Measurements from ENCODE around the gene PRRG4. TPM values are rescaled to one million over a fixed set of nuclear protein-coding genes. Genes with fewer than 3 reads are reported as not detected.
A peak's percentile ranks its signal among the peaks of the same experiment; 100 is the strongest.
"Not testable (repeated sequence)": the region's sequence is repeated elsewhere in the genome, so short reads cannot be mapped to it uniquely, and the experiment has no call there.

The PRRG4 gene
- 1 to 10 TPM; 6.0 to 6.3 (median 6.2) TPM for polyA plus RNA-seq (ENCODE audit: insufficient read length in 3 of 3)

DNA sequence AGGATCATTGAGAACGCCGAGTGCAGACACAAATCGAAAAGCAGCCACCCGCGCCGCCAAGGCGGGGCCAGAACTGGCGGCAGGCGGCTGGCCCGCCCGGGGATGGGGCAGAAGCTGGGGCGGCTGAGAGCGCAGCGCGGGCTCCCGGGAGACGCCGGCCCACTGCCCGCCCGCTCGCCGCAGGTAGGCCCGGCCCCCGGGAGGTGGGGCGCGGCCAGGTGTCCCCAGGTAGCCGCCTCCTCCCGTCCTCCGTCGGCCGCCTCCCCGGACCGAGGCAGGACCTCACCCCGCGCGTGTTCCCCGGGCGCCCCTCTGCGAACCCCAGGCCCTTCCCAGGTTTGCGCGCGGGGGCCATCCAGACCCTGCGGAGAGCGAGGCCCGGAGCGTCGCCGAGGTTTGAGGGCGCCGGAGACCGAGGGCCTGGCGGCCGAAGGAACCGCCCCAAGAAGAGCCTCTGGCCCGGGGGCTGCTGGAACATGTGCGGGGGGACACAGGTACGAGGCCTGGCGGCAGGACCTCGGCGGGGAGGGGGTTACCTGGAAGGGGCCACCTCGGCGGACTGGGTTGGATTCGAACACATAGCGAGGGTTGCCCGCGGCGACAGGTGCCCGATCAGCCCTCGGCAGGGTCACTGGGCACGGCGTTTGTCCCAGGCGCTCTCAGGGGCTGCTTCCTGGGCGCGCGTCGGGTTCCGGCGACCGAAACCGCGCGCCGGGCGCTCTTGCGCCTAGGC lies at the start of gene PRRG4:
PRRG4 (plus strand) TSS at position 248 of the 733 bp plus-strand sequence. CDS start 603 bp downstream, outside the sequence.
- DNase-seq (ENCODE audit: low read depth in 3 of 3, low spot score in 2 of 3): peak in 1 of 3 donors; percentile 25

DNA sequence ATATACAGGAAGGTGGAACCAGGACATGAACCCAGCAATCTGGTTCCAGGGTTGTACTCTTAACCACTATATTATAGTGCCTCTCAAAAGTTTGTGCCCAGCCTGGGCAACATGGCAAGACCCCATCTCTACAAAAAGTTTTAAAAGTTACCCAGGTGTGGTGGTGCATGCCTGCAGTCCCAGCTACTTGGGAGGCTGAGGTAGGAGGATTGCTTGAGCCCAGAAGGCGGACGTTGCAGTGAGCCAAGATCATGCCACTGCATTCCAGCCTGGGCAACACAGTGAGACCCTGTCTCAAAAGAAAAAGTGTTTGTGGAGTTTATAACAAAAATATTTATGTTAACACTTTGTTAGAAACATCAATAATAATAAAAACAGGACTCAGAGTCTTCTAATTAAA lies 48.9 kb upstream of the PRRG4 start:
- DNase-seq (ENCODE audit: low read depth in 3 of 3, low spot score in 2 of 3): not testable (repeated sequence)

DNA sequence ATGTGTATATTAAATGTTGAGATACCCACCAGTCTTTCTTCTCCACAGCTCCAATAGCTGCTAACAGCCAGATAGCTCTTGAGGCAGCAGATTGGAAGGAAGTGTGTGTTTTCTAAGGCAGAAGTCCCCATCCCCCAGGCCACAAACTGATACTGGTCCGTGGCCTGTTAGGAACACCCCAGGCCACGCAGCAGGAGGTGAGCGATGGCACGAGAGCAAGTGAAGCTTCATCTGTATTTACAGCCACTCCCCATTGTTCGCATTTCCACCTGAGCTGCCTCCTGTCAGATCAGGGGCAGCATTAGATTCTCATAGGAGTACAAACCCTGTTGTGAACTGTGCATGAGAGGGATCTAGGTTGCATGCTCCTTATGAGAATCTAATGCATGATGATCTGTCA lies 48.0 kb upstream of the PRRG4 start:
- no peak for DNase-seq (ENCODE audit: low read depth in 3 of 3, low spot score in 2 of 3)

DNA sequence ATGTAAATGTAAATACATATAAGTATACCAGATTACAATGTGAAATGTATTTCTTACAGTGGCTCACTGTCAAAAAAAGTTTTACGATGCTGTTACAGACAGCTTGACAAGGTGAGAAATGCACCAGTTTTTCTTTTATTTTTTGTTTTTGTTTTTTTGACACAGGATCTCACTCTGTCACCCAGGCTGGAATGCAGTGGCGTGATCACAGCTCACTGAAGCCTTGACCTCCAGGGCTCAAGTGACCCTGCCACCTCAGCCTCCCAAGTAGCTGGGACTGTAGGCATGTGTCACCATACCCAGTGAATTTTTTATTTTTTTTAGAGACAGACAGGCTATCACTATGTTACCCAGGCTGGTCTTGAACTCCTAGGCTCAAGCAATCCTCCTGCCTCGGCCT lies 44.5 kb upstream of the PRRG4 start:
- DNase-seq (ENCODE audit: low read depth in 3 of 3, low spot score in 2 of 3): no peak

DNA sequence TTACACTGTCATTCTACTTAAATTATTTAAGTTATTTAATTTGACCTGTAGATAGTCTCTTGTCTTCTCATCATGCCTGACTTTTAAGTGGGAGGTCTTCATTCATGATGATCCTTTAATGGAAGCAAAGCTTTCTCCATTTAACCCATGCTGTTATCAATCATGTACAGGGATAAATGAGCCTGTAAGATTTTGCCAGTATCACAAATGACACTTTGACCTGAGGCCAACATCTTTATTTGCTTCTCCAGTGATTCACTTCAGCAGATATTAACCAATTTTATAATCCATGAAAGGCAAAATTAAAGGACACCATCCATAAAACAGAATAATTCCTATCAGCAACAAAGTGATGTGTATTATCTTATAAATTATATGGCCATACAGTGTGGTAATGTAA lies 42.9 kb upstream of the PRRG4 start:
- no peak for DNase-seq (ENCODE audit: low read depth in 3 of 3, low spot score in 2 of 3)

DNA sequence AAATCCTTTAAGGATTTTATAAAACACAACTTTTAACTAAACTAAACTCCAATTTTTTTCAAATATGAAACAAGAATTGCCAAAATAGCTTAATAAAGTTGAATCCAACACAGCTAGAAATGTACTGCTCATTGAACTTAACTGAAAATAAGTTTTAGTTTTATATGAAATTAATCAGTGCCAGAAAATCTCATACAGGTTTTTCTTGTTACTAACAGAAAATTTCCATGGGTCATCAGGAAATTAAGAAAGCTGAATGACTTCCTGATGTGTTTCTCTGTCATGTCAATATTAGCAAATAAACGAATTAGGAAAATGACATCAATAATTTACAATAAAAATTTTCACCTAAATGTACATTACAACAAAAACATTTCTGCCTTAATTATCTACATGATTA lies 38.8 kb upstream of the PRRG4 start:
- DNase-seq (ENCODE audit: low read depth in 3 of 3, low spot score in 2 of 3): no peak

DNA sequence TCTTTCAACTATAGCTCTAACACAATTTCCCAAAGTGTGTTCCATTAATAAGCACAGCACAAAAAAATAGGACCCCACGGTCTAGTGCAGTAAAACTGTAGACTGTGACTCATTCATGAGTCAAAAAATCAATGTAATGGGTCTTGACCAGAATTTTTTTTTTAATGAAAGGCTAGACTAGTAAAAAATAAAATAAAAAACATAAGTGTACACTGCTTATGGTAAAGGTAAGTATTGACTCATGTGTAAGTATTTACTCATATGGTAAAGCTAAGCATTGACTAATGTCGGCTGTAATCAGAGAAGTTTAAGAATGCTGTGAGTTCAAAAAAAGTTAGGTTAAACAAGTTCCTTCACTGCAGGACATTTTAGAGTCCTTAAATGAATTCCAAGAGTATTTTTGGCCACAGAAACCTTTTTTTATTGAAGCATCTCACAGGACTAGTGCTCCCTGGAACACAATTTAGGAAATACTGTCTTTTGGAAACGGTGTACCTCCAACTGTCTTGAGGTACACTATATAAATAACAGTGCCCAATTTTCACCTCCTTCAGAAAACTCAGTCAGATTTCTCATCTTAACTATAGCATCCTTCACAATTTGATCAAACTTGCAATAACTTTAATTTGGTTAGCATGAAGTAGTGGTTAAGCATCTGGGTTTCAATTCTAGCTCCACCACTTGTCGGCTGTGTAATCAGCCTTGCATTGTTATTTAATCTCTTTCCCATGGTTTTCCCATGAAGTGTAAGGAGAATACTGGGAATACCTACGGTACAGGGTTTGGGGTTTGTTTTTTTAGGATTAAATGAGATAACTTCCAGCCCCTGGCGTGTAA lies 37.4 kb upstream of the PRRG4 start:
- DNase-seq (ENCODE audit: low read depth in 3 of 3, low spot score in 2 of 3): no peak

DNA sequence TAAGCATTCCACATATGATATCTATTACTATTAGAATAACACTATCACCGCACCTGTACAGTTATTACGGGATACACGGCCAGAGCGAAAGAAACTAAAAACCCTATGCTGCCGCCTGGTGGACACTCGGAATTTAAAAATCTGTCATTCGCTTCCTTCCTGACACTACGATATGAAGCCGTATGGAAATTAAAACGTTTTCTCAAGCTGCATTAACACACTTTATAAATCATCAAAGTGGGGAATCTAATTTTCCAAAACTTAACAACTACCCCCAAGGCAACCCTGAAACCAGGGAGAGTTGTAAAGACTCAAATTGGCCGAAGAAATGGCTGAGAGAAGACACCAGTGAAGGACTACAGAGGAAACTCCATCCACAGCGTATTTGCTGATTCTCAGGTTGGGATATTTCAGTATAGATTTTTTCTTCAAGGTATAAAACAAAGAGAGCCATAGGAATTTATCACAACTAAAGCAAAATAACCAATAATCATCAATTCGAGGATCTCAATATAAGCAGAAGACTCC lies 36.7 kb upstream of the PRRG4 start:
- peak; percentile 44 to 57 (median 47) for DNase-seq (ENCODE audit: low read depth in 3 of 3, low spot score in 2 of 3)

DNA sequence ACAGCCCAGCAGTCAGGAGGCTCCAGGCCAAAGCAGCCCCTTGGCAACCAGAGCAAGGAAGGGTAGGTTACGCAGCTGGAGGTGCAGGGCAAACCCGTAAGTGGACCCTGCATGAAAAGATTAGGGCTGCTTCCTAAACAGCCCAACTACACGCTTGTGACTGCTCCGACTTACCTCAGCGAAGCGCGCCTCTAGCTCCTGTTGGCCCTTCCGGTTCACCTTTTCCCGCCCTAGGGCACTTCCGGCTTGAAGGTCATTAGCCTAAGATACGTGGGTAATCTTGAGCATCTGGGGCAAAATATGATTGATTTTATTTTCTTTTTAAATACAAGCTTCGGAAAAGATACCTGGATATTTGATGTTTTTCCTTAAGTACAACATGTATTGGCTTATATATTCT lies 35.3 kb upstream of the PRRG4 start, which contains the start of gene CCDC73:
CCDC73 (minus strand) TSS at position 224 of the 400 bp plus-strand sequence. CDS start 34,419 bp downstream, outside the sequence.
- no peak for DNase-seq (ENCODE audit: low read depth in 3 of 3, low spot score in 2 of 3)

DNA sequence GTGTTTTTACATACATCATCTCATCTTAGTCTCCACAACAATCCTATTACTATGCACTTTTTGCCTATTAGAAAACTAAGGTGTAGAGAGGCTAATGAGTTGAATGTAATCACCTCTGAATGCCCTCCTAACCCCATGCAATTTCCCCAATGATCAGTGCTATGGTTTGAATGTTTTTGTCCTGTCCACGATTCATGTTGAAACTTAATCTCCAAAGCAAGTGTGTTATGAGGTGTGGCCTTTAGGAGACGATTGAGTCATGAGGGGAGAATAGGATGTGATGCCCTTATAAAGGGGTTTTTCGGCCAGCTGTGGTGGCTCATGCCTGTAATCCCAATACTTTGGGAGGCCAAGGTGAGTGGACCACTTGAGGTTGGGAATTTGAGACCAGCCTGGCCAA lies 33.3 kb upstream of the PRRG4 start:
- no peak for DNase-seq (ENCODE audit: low read depth in 3 of 3, low spot score in 2 of 3)

DNA sequence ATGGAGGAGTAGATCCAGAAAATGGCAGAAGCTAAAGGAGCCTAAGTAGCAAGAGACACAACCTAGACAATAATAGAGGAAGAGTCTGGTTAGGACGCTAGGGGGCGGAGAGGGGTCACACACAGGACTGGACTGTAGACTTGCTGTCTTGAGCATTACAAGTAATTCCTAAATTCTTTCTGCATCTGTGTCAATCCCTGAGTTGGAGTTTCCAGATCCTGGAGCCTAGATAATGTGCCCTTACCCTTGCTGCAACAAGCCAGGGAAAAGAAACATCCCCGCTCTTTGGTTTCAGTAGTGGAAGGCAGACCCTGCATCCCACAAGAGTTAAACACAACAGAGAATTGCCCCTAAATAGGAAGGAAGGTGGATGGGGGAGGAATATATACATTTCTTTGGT lies 20.4 kb upstream of the PRRG4 start:
- DNase-seq (ENCODE audit: low read depth in 3 of 3, low spot score in 2 of 3): peak in 1 of 3 donors; percentile 38

DNA sequence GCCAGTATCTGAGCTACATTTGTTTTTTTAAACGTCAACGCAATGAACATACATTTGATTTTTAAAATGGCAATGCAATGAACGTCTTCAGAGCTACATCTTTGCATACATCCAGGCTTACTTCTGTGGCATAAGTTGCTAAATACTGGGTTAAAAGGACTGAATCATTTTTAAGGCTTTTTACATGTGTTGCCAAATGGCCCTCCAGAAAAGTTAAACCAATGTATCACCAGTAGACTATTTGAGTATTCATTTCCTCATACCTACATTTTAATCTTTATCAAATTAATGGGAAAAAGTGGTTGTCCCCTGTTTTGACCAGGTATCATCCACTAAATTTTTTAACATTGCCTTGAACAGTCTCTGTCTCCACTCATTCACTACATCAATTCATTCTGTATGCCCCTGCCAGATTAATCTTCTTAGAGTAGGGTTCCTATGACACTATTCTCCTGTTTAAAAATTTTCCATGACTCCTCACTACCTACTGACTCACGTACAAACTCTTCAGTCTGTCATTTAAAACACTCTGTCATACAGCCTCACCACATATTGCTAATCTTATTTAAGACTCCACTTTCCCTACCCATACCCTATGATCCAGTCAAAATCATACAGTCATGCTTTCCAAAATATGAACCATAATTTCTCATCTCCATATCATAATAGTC lies 12.4 kb upstream of the PRRG4 start:
- no peak for DNase-seq (ENCODE audit: low read depth in 3 of 3, low spot score in 2 of 3)

DNA sequence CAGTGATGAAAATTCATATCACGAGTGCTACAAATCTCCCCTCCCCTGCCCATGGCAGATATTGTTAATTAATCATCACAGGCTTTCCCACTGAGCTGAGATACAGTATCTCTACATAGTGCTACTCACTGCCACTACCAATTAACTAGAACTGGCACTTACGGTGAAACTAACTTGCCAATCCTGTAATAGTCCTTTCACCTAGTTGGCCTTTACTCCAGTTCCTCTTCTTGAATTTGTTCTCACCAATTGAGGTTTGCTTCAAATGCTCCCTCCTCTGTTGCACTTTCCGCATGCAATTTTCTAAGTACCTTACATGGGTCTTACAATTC lies 11.9 kb upstream of the PRRG4 start:
- DNase-seq (ENCODE audit: low read depth in 3 of 3, low spot score in 2 of 3): no peak

DNA sequence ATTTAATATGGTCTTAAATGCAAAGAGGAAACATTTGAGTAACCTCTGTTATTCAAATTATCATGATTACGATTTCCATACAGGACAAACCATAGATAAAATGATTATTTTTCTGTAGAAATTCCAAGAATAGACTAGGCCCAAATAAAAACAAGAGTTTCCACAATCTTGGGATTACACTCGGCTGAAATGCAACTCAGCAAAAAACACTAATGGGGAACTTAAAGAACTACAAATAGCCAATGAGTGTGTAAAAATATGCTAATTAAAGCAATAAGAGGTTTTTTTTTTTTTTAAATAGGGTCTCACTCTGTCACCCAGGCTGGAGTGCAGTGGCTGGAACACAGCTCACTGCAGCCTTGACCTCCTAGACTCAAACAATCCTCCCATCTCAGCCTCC lies 10.5 kb upstream of the PRRG4 start:
- DNase-seq (ENCODE audit: low read depth in 3 of 3, low spot score in 2 of 3): no peak

DNA sequence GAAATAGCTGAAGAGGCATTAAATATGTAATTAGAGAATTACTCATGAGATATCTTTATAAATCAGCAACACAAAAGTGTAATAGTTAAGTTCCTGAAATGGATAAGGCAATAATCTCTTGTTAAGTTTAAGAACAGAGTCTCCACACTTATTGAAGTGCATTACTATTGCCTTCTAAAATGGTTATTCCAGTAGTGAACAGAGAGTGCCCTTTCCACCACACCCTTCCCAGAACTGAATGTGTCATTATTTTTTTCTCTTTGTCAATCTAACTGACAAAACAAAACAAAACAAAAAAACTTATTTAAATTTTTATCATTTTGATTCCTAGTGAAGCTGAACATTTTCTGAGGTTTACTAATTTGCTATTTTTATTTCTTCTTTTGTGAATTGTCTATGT lies 9.2 kb upstream of the PRRG4 start:
- no peak for DNase-seq (ENCODE audit: low read depth in 3 of 3, low spot score in 2 of 3)

DNA sequence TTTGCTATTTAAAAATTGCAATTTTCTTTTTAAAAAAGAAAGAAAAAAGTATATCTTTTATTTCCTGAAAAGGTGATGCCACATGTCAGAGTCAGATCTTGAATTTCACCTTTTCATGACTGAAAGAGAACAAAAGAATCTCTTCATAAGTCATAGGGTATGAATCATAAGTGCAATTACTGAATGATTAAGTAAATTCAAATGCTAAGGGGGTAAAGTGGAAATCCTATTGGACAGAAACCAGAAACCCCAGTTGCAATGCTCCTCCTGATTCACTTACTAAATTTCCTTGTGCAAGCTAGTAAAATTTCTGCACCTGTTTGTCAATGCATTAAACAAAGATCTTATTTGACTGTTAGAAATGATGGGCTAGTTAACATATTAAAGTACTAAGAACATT lies 8.2 kb upstream of the PRRG4 start:
- no peak for DNase-seq (ENCODE audit: low read depth in 3 of 3, low spot score in 2 of 3)

DNA sequence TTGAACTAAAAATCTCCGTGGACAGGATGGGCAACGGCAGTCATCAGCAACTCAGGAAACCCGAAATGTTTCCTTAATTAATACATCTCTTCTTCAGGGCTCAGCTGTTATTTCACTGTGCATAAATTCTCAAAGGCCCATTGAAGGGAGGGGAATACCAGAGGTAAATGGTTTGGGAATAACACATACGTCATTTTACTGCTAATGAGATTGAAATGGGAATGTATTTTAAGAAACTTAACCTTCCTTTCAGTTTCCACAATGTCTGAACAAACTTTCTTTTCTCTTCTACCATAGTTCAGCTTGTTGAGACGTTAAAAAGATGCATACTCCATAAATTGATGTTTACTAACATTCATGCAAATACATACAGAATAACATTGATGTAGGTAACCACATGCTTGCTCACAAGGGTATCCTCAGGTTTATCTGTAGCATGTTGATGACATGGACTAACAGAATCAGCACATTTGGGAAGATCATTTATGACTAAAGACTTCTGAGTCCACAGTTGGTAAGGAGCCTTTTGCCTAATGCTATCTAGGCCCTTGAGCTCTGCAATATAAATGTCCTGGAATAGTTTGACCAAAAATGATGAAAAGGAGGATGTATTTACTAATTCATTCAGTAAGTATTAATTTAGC lies 7.7 kb upstream of the PRRG4 start:
- no peak for DNase-seq (ENCODE audit: low read depth in 3 of 3, low spot score in 2 of 3)

DNA sequence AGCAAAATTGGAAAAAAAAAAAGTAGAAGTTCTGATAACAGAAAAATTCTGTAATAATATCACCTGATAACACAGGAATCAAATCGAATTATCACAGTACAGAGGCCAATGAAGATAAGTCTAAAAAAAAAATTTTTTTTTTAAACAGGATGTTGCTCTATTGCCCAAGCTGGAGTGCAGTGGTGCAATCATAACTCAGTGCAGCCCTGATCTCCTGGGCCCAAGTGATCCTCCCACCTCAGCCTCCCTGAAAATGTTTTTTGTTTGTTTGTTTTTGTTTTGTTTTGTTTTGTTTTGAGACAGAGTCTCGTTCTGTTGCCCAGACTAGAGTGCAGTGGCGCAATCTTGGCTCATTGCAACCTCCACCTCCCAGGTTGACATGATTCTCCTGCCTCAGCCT lies 6.1 kb upstream of the PRRG4 start:
- not testable (repeated sequence) for DNase-seq (ENCODE audit: low read depth in 3 of 3, low spot score in 2 of 3)

DNA sequence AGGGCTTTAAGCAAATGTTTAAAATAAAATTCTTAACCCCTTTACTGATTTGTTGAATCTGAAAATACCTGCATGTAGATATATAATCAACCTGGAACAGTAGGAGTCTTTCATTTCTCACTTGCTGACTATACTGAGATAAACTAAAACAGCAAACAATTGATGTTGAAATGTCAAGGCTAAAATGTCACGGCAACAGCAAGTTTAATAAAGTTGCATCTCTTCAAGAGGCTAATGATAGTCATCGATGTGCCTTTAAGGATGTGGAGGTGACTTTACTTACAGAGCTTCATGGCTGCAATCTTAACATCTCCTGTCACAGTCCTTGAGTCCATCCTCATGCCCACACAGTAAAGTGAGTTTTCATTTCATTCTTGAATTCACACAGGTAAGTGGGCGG lies 3.6 kb upstream of the PRRG4 start:
- DNase-seq (ENCODE audit: low read depth in 3 of 3, low spot score in 2 of 3): no peak

DNA sequence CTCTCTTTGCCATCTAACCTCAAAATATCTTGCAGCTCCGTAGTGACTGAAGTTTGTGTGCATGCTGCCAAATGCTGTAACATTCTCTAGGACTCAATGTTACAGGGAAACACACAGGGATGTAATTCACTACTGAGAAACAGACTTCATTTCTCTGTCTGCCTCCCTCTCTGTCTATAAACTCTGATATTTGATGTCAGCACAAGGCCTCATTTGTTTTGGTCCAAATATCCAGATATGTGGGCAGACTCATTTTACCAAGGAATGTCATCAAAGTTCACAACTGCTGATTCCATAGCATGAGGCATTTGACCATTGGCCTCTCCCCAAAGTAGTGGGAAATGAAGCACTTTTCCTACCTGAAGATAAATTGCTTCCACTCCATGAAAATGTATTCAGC lies 2.5 kb upstream of the PRRG4 start:
- no peak for DNase-seq (ENCODE audit: low read depth in 3 of 3, low spot score in 2 of 3)

Data from right renal cortex interstitium (tissue), 3 donors.